HG03520 (cell line): ENCODE results near the gene OLFM2.
"Not testable (repeated sequence)": the region's sequence is repeated elsewhere in the genome, so short reads cannot be mapped to it uniquely, and the experiment has no call there.

Experiments used
- ATAC-seq: cut with Tn5 transposase; IDR thresholded peaks from one replicate; pipeline ENCODE4 v1.9.1; 2021; ENCODE audit warnings: mild to moderate bottlenecking, moderate library complexity; ENCODE audit not compliant: unreplicated experiment

The OLFM2 gene

DNA sequence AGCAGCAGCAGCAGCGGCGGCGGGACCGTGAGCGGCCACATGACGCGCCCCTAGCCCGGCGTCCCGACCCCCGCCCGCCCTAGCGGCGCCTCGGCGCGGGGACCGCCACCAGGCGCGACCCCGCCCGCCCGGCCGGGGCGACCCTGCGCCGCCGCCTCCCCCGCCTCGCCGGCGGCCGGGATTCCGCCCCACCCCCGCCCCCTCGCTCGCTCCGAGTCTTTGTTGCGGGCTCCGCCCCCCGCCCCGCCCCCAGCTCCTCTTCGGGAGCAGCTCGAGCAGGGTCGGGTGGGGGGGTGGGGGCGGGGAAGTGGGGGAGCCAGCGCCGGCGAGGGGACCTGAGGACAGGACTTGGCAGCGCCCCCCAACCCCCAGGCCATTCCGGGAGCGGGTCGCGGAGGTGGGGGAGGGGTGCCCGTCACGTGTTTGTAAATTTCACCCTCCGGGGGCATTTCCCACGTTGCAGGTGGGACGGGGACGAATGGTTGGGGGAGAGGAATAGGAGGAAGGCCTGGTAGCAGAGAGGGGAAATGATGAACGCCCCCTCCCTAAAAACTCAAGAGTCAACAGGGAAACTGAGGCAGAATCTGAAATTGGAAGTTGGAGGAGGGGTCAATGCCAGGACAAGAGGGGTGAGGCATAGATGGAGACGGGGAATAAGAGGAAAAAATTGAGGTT is at the start of gene OLFM2:
Gene OLFM2, minus strand, starts transcription at position 190 of the 675 bp plus-strand sequence. Its CDS starts 149 bp downstream, at position 41.
- no peak for ATAC-seq

DNA sequence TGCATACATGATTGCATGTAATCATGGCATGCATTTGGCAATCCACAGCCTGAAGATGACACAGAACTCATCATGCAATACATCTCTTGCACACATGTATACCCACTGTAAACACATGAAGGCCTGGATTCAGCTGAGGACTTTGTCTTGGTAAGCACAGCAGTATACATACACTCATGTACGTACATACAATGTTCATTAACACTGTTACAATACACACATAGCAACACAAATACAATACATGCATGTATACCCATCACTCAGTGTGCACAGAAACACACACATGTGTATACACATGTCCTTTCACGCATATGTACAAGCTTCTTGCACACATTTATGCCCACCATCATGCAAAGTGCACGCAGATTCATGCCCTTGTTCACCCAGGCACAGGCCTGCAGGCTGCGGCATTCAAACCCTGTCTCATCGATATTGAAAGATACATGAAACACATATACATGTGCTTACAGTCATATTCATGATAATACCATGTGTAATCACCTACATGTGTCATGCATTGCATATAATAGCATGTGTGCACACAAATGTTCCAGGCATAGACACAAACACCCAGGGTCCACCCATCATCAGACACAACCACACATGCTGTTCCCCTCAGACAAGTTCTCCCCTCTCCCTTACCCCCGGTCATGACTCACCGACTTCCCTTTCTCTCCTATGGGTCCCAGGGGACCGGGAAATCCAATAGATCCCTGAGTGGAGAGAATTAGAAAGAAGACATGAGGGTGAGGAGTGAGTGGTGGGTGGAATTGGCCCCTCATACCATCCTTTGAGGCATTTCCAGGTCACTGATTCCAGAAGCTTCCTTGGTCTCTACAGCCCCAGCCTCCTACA is 45.3 kb upstream of the OLFM2 start:
- no peak for ATAC-seq

DNA sequence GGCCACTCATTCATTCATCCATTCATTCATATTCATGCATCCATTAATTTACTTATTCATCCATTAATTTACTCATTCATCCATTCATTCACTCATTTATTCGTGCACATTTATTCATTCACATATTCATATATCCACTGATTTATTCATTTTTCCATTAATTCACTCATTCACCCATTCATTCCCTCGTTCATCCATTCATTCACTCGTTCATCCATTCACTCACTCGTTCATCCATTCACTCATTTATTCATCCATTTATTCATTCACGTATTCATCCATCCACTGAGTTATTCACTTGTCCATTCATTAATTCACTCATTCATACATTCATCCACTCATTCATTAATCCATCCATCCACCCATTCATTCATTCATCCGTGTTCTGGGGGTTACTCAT is 35.8 kb upstream of the OLFM2 start:
- no peak for ATAC-seq

DNA sequence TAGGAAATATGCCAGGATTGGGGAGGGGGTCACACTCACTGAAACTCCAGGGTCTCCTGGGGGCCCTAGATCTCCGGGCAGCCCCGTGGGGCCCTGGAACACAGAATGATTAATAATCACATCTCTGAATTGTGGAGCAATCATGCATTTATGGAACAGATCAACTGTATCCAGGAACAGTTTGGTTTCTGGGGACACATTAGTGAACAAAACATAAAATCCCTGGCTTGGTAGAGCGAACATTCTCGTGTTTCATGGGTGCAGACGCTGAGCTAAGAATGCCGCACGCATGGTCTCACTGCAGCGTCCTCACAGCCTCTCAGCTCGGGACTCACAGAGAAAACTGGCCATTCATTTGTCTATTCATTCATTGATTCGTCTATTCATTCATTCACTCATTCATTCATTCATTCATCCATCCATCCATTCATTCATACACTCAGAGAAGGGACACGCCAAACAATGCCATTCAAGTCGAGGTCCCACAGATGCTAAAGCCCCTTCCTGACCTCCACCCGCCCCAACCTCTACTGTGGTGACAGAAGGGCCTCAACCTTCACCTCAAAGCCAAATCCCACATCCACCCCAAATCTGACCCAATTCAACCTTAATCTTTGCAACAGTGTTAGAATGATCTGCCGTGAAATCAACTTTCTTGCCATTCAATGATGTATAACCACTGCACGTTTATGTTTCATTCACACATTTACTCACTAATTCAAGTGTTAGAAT is 35.0 kb upstream of the OLFM2 start:
- no peak for ATAC-seq

DNA sequence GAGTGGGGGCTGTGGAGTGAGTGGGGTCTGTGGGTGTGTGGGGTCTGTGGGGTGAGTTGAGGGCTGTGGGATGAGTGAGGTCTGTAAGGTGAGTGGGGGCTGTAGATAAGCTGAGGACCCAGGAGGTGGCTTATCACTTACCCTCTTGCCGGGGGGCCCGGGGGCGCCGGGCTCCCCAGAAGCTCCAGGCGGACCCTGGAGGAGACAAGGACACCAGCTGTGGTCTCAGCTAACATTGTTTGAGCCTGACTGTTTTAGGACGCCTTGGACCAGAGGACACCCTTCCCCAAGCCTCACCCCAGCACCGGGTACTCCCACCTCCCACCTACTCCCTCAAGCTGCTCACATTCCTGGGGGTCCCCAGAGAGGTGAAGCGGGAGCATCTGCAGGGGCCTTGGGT is 34.2 kb upstream of the OLFM2 start:
- no peak for ATAC-seq

DNA sequence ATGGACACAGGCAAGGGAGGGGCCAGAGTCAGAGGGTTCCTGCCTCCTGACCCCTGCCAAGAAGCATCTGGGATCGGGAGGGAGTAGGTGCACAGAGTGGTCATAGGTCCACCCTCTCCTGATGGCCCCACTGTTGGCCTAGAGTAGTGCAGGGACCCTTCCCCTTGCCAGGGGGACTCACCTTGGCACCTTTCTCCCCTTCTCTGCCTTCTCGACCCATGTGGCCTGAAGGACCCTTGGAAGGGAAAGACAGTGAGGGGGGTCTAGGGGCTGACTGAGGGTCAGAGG is 33.3 kb upstream of the OLFM2 start:
- no peak for ATAC-seq

DNA sequence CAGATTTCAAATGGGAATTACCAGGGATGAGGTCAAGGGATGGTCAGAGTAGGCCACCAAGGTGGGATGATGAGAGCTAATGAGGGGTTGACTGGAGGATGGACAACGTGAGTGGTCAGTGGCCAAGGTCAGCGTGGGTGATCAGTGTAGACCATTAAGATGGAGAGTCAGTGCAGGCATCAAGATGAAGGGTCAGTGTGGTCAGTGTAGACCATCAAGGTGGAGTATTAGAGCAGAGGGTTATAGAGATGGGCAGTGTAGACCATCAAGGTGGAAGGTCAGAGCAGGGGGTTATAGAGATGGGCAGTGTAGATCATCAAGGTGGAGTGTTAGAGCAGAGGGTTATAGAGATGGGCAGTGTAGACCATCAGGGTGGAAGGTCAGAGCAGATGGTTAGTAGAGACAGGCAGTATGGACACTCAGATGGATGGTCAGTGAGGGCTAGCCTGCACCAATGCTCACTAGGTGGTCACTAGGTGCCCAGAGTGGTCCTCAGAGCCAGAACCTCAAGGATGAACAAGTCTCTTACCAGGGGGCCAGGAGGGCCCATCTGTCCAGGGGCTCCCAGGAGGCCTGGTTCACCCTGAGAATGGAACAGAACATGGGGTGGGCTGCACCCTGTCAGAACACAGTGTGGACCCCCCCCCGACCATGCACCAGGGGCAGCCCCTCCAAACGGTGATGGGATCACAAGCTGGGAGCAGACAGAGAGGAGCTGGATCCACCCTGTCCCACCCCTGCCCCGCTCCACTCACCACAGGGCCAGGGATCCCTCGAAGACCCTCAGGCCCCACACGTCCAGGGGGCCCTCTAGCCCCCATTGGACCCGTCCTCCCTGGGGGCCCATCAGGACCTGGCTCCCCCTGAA is 32.7 kb upstream of the OLFM2 start:
- ATAC-seq = no peak

DNA sequence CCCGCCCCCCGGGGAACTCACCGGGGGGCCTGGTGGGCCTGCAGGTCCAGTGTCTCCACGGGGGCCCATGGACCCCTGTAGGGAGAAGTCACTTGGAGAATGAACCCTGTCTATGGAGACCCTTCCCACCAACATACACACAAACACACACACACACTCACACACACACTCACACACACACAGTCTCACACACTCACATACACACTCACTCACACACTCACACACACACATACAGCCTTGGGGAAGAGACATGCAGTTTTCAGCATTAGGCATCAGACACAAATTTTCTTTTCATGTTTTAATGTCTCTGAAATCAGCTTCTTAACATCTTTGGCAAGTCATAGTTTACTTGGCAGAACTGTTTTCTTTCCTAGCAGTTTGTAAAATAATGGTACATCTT is 31.0 kb upstream of the OLFM2 start:
- ATAC-seq = no peak

DNA sequence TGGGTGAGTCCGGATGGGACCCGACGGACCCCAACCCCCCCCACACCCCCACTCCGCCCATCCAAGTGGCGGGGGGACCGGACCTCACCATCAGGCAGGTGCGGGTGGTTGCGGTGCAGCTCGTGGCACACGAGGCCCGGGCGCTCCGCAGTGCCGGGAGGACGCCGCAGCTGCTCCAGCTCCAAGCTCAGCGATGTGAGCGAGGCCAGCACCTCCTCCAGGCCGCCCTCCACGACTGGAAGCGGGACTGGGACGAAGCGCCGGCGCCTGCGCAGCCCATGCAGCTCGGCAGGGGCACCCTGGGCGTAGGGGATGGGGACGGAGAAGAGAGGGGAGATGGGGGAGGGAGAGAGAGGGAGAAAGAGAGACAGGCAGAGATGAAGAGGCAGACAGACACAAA is 30.1 kb upstream of the OLFM2 start:
- no peak for ATAC-seq

DNA sequence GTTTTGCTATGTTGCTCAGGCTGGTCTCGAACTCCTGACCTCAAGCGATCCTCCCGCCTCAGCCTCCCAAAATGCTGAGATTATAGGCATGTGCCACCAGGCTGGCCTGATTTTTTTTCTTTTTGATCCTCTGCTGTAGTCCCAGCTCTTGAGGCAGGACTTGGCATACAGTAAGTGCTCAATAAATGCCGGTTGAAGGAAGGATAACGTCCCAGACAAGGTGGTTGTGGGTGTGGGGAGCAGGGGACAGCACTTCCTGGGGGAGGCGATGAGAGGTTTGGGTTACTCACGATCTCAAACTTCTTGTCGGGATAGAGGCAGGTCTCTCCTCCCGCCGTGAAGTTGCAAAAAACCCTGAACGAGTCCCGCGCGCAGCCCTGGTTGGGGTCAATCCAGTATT is 29.7 kb upstream of the OLFM2 start:
- ATAC-seq = no peak

DNA sequence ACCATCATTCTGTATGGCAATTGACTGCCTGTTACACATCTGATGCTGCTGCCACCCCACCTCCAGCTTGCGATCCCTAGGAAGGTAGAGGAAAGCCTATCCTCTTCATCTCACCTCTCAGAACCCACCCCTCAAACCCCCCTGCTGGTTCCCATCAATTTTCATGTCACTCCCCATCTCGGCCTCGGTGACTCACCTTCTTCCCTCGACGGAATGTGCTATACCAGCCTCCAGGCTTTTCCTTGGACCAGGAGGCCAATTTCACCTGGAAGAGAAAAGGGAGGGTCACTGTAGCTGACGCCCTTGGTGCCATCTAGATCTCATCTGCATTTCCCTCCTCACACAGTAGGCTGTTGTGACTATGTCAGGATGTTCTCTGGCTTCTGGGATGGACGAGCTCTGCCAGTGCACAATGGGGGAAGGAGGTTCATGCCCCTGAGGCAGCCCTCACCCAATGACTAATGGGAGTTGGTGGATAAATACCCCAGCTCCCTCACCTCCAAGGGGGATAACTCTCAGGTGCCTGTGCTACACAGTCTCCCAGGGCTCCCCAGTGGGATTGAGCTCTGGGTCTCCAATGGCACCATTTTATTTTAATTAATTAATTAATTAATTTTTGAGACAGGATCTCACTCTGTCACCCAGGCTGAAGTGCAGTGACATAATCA is 26.4 kb upstream of the OLFM2 start:
- ATAC-seq = no peak

DNA sequence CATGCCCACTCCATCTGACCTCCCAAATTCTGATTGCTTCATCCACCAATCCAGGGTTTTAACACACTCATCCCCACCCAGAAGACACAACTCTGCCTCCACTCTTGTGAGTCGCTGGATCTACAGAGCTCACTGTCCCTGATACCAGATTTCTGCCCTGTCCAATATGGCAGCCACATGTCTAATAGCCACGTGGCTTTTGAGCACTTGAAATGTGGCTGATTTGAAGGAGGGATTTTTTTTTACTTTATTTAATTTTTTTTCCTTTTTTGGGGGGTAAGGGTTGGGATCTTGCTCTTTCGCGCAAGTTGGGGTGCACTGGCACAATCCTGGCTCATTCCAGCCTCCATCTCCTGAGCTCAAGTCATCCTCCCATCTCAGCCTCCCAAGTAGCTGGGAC is 24.8 kb upstream of the OLFM2 start:
- ATAC-seq = no peak

DNA sequence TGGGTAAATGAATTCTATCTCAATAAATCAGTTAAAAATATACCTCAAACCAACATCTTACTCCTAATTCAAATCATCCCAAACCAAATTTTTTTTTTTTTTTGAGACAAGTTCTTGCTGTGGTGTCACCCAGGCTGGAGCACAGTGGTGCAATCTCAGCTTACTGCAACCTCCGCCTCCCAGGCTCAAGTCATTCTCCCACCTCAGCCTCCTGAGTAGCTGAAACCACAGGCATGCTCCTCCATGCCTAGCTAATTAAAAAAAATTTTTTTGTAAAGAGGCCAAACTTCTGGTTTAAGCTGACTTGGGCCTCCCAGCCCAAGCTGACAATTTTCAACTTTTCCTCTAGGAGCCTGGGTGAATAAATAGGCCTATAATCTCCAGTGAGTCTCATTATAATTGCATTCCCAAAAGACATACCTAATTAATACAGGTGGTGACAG is 22.1 kb upstream of the OLFM2 start:
- ATAC-seq = no peak

DNA sequence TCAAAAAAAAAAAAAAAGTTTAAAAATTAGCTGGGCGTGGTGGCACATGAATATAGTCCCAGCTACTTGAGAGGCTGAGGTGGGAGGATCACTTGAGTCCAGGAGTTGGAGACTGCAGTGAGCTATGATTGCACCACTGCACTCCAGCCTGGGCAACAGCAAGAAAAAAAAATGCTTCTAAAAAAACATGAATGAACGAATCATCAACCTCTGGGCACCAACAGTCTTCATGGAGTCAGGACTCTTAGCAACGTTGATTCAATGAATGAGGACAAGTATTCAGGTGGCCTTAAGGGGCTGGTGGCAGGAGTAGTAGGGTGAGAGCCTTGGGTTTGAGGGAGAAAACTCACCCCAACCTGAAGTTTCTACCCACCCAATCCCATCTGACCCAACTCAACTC is 20.6 kb upstream of the OLFM2 start:
- no peak for ATAC-seq

DNA sequence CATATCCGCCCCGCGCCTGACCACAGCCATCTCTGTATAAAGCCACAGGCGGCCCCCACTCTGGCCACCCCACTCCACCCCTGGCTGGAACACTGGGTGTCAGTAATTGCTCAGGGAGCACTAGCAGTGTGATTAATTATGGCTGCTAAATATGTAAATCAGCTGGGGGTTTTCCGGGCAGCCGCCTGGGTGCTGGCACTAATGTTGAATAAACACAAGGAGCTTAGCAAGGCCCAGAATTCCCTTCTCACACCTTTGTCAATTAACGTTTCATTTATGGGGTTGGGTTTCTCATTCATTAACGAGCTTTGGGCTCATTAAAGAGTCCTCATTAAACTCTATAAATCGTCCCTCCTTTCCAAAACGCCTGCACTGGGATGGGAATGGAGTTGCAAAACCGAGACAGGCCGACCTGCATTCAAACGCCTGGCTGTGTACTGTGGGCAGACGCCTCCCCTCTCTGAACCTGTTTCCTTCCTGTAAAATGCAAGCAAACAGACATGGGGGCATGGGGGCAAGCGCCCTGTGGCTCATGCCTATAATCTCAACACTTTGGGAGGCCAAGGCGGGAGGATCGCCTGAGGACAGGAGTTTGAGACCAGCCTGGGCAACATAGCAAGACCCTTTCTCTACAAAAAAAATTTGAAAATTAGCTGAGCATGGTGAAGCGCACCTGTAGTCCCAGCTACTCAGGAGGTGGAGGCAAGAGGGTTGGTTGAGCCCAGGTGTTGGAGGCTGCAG is 17.7 kb upstream of the OLFM2 start:
- ATAC-seq = no peak

DNA sequence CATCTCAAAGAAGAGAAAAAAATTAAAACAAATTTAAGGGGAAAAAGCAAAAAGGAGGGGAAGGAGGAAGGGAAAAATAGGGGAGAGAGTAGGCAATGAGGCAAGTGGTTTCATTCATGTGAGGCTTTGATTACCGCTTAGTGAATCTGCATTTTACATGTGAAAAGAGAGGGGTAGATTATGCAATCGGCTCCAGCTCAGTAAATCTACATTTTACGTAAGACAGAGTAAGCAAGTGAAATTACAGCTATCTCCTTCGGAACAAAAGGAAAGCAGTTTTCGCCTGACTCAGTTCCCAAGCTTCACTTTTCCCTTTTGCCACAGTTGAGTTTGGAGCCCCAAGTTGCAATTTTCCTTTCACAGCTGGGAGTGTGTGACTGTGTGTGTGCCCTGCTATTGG is 16.0 kb upstream of the OLFM2 start:
- ATAC-seq = no peak

DNA sequence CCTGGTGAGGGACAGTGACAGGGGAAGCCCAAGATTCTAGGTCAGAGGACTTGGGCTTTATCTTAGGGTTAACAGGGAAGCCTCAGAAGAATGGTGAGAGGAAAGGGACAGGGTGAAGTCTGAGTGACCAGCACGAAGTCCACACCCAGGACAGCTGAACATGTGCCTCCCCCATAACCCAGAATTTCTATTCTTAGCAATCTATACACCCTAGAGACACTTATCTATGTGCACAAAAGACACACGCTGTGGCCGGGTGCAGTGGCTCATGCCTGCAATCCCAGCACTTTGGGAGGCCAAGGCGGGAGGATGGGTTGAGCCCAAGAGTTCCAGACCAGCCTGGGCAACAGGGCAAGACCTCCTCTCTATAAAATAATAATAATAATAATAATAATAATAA is 11.1 kb upstream of the OLFM2 start:
- no peak for ATAC-seq

DNA sequence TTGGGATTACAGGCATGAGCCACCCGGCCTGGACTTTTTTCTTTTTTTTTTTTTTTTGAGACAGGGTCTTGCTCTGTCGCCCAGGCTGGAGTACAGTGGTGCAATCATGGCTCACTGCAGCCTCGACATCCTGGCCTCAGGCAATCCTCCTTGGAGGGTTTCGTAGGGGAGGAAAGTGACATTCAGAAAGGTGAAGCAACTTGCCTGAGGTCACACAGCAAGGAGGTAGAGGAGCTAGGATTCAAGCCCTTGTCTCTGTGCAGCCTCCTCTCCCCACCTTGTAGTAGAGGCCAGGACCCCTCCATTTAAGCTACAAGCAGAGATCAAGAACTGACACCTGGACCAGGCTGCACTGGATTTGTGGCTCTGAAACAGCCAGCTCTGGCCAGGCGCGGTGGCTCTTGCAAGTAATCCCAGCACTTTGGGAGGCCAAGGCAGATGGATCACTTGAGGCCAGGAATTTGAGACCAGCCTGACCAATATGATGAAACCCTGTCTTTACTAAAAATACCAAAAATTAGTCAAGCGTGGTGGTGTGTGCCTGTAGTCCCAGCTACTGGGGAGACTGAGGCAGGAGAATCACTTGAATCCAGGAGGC is 10.3 kb upstream of the OLFM2 start:
- not testable (repeated sequence) for ATAC-seq

DNA sequence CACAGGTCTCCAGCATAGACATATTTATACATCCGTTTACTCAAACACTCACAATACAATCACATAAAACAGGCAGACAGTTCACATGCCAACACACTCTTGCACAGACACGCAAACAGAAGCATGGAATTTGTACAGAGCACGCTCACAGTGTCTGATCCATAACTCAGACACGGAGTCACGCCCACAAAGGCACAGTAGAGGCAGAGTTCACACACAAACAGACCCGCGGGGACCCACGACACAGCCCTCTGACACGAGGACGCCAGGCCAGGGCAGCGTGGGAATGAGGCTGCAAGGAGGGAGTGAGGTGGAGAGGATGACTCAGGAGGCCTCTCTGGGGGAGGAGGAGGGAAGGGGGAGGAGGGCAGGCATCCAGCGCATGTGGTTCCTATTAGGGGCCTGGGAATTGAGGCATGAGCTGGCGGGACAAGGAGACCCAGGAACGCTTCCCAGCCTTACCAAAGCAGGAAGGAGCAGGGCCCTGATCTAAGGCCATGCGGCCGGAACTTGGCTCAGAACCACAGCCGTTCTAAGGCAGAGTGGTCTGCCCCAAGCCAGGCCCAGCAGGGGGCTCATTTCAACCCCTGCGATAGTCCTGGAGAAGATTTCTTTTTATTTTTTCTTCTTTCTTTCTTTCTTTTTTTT is 9.1 kb upstream of the OLFM2 start:
- ATAC-seq = no peak
